GM20431 (cell line): Measurements from ENCODE around the gene TENM3.
"Not testable (repeated sequence)": the region's sequence is repeated elsewhere in the genome, so short reads cannot be mapped to it uniquely, and the experiment has no call there.

Experiments
- in situ Hi-C: fragments of 300-500 bp; cut with MseI, MboI; formaldehyde crosslinking; loops from one replicate; pipeline ENCODE4 v1.15.0; 2020; ENCODE audit warnings: low sequenced_read_pairs; ENCODE audit not compliant: unreplicated experiment

The TENM3 gene

DNA sequence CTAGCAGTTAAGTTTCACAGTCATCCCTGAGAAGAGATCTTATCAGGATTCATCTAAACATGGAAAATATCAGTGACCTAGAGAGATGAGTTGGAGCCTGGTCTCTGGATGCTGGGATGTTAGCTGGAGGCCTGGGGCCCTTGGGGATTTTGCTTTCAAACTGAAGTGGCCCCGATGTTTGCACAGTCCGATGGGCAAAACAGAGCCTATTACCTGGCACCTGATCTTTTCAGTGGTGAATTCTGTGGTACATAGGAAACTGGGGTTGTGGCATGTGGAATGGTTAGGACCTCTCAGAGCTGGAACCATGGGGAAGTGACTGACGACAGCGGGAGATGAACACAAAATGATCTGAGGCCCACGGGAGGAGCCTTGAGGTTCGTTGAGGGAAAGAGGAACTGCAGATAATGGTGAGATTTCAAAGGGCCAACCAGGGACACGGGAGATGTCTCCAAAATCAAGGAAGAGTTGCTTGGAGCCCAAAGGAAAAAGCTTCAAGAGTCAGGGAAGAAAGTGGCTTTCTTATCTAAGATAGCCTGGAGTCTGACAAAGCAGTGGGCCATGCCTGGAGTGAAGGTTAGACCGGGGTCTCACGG lies 17.8 kb upstream of the TENM3 start:
- in situ Hi-C loops: no loop called here

DNA sequence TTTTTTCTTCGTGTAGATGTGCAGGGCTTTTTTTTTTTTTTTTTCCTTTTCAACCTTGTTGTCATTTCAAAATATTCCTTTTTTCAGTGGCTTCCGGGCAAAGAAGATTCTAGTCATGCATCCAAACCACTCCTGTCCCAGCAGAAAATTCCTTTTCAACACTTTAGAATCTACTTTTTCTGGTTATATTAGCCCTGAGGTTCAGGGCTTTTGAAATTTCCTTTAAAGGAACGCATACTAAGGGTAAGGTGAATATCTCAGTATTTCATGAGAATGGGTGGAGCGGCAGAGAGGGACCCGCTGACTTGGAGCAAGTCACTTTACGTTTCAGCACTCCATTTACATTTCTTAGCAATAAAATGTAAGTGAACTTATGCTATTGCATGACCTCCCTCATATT lies 15.6 kb upstream of the TENM3 start:
- in situ Hi-C loops: no loop called here

DNA sequence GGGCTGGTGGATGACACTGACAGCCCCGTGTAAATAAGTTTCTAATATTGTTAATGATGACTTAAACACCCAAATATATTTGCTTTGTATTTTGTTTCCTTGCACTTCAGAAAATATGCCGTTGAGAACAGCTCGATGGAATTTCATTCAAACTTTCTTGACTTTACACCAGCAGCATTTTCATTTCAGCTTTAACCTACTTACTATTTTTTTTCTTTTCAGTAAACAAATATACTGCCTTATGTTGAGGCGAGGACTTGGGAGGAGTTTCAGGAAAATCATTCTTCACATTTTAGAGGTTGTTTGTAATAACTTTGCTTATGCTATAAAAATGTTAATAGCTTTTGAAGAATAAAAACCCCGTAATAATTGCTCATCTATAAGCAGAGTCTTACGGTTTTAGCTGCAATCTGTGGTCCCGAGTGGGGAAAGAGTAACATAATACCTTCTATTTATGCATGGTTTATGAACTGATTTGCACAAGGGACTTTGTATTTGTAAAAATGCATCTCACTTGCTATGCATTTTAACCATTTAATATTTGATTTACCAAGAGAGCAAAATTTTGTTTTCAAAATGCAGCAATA lies 14.1 kb upstream of the TENM3 start:
- in situ Hi-C loops: no loop called here

DNA sequence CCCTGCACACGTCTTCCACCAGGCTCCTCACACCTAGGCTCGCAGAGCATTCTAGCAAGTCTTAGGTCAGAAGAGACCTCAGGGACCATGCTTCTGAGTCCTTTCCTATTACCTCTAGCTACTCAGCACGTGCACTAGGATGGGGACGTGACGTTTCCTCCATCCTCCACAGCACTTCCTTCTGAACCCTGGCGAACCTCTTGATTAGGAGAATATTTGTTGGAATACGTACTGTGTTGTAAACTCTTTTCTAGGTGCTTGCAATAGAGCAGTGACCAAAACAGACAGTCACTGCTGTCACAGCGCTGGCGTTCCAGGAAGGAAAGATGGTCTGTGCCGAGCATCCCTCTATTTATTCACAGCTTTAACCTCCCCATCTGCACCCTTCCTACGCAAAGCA lies 12.9 kb upstream of the TENM3 start:
- in situ Hi-C loops: no loop called here

DNA sequence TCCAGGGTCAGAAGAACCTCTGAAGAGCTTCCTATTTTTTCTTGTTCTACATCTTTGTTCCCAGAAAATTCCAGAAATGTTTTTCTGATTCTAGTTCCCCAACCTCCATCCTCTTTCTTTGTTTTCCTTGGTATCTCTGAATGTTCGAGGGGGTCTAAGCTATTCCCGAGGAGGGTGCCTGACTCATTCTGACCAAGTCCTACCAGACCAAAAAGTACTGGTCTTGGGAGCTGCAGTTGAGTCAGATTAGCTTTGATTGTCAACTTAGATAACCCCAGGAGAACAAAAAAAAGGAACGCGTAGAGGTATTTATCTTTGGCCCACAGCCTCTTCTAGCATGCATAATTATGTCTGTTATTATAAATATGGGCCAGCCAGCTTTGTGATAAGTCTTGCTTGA lies 12.1 kb upstream of the TENM3 start:
- in situ Hi-C loops: no loop called here

DNA sequence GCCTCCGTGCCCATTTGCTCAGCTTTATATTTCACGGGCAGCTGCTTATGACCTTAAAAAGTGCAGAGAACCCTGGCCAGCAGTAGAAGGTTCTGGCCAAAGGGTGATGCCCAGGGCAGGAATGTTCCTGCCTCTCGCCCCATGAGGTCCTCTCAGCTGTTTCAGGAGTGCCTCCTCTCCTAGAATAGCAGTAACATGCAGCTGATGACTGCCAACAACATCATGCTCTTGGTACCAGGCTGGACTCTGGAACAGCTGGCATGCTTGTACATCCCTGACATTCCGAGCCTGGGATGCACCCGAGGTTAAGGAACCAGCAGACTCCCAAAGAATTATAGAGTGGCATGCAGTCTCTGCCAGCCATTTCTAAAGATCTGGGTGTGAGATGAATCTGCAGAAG lies 11.7 kb upstream of the TENM3 start:
- in situ Hi-C loops: no loop called here

DNA sequence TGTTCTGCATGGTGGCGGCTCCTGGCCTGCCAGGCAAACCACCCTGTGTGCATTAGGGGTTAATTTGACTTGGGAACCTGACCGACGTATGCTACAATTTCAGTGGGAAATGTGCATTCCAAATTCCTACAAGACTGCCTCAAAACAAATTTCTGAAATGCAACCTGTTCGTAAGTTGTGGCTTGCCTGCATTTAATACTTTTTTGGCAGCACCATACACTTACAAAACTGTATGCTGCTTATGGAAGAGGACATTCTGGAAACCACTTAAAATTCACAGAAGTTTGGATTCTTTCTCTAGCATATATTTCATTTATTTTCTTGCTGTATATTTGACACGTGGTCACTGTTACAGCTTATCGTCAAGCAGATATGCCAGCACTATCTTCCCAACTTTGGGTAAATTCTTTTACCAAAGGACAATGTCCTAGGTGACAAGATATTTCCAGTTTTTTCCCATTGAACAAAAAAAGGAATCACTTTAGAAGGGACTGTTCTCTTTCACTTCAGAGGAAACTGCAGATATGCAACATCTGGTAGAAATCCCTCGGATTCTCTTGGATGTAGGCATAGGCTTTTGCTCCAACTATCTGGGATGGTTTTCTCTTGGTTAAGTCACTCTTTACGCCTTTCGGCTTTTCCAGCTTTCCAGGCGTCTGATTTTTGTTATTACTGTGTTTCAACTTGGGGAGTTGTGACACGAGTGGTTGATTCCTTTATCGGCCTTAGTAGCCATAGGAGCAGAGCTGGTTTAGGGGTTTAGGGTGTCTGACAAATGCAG lies 9.7 kb upstream of the TENM3 start:
- in situ Hi-C loops: no loop called here

DNA sequence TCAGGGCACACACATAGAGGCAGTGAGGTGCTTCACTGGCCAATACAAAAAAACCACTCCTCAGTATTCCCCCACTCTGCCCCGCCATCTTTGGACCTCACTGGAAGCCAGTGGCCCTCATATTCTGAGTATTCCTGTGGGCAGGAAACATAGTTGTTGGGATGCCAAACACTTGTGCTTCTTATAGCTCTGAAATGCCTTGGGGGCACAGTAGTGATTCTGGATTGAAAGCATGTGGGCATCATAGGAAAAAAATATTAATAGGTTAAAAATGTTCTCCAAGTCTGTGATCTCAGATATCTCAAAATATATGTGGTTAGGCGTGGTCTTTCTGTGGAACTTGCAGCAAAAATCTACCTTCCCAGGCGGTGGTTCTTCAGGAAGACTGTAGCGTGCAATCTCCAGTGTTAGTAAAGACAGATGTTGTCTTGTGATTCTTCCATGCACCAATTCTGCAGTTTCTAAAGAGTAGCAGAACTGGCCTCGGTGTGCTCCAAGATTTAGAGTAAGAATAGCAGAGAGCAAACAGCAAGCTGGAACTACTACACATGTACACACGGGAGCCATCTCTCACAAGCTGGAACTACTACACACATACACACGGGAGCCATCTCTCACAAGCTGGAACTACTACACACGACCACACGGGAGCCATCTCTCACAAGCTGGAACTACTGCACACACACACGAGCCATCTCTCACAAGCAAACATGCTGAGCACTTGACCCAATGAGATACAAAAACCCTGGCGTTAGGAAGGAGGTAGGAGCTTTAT lies 8.0 kb upstream of the TENM3 start:
- in situ Hi-C loops: no loop called here

DNA sequence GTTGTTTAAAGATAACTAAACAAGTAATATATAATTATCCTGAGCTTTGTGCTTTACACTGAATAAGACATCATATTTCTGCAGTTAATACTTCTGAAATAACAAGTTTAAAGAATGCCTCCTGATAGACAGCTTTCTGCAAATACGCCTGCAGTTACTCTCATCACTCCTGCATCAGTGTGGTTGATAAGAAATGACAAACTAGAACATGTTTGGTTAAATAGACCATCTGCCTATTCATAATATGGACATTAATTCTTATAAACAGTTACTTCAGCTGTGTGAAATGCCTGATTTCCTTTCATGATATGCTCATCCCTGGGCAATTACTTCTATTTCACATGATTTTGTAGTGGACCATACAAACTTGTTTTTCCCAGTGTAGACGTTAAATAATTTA lies 7.0 kb upstream of the TENM3 start:
- in situ Hi-C loops: no loop called here

DNA sequence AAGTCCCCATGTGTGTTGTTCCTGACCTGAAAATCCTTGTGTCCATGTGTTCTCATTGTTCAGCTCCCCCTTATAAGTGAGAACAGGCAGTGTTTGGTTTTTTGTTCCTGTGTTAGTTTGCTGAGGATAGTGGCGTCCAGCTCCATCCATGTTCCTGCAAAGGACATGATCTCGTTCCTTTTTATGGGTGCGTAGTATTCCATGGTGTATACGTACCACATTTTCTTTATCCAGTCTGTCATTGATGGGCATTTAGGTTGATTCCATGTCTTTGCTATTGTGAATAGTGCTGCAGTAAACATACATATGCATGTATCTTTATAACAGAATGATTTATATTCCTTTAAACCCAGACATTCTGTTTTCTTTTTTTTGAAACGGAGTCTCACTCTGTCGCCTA lies 6.2 kb upstream of the TENM3 start:
- in situ Hi-C loops: not testable (repeated sequence)

DNA sequence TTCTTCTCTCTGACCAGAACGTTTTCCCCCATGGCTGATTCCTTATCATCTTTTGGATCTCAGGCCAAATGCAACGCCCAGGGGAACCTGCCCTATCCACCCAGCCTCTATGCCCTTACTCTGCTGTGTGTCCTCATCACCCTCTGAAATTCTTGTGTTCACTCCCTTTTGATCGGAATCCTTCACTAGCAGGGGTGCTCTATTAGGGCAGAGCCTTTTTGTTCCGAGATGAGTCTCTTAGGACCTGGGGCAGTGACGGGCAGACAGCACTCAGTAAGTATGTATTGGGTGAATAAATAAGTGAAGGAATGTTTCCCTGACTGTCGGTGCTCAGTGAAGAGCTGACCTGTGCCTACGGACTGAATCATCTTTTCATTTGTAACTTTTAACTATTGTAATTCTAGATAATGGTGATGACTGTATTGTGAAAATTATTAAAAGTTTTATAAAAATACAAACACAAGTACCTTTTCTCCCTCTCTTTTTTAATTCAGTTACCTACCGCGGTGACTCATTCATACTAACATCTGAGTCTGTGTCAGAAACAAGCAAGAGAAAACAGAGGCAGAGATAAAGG lies 4.8 kb upstream of the TENM3 start:
- in situ Hi-C loops: no loop called here

DNA sequence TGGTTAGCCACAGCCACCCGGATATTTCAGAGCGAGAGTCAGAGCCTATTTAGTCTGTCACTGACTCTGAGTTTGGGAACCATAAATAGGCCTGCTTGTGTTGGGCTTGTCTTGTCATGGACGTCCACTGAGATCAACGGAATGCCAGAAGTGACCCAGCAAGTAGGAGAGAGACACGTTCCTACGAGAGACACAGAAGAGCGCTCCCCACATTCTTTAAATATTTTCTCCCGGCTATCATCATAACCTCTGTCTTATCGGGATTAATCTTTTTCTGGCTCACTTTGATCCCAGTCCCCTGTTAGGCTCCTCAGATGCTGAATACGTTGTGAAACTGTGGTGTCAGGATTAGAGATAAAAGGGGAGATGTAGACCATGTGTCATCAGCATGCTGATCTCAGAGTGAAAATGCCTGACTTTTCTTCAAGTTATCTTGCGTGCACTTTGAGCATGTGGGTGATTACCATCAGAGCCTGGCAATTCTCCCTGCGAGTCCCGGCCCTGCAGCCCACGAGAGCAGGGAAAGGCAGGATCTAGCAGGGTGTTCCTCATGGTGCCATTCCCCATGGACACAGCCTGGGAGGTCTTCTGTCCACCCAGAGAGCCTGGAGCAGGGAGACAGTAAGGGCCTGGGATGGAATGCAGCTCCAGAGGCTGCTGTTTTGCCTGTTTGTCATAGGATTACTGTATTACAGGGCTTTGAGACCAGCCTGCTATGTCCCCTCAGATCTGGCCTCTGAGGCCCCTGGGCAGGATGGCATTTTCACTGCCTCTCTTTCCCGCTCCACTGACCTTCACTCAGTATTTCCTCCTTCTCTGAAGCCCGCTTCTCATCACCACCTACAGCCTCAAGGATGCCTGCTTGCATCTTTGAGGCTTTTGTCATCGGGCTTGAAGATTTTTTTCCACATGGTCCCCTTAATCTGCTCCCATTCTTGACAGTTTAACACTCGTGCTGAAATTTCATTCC lies 2.8 kb upstream of the TENM3 start:
- in situ Hi-C loops: no loop called here

DNA sequence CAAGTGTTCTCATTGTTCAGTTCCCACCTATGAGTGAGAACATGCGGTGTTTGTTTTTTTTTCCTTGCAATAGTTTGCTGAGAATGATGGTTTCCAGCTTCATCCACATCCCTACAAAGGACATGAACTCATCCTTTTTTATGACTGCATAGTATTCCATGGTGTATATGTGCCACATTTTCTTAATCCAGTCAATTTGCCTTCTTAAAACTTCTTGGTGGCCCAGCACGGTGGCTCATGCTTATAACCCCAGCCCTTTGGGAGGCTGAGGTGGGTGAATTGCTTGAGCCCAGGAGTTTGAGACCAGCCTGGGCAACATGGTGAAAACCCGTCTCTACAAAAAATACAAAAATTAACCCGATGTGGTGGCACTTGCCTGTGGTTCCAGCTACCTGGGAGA lies 942 bp upstream of the TENM3 start:
- in situ Hi-C loops: not testable (repeated sequence)

DNA sequence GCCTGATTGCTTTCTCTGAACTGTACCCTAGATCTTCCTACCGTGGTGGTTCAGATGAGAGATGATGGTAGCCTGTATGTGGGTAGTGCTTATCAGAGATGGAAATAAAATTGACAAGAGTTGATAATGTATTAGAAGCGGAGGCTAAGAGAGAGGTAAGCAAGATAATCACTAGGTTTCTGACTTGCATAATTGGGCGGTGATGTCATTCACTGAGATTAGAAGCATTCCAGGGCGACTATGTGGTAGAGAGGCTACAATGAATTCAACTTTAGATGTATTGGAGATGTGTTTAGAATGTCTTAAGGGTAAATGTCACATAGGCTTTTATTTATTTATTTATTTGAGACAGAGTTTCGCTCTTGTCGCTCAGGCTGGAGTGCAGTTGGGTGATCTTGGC lies 415 bp upstream of the TENM3 start:
- in situ Hi-C loops: no loop called here

DNA sequence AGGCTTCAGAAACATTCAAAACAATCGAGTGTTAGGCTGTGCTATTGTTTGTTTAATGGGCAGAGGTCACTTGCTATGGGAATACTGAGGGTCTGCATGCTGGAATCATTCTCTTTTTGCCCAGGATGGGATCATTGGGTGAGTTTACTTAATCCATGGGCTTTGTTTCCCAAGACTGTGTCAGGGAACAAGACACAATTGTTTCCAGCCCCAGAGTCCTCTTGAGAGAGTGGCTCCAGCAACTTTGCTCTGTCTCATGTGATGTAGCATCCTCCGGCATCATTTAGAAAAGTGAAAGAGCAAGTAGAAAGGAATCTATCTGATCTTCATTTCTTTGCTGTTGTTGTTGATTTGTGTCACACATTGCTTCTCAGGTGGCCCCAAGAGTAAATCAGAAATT lies 1.8 kb downstream of the TENM3 start:
- in situ Hi-C loops: no loop called here

DNA sequence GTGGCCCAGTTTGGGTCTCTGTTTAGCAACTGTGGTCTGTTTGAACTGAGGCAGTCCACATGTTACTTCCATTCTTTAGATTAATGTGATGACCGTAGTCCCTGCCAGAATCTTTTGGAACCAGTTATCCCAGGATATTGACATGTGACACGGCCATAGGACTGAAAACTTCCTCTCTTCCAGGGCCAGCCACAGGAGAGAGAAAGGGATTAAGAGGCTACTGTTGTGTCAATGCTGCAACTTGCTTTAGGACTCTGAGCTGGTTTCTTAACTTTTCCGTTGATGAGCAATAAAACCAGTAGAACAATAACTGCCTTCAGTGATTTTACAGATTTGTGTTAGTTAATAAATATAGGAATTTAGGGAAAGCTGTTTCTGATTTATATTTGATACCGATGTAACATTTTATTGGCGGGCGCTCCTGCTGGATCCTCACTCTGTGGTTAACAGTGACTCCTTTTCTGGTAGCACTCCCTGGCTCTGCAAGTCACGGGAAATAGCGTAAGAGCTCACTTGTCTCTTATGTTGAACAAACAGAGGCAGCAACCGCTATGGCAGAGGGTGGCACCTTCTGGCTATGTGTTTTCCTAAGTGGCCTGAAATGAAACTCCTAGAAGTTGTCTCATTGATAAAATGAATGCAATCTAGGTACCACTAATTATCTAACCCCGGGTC lies 2.5 kb downstream of the TENM3 start:
- in situ Hi-C loops: no loop called here

DNA sequence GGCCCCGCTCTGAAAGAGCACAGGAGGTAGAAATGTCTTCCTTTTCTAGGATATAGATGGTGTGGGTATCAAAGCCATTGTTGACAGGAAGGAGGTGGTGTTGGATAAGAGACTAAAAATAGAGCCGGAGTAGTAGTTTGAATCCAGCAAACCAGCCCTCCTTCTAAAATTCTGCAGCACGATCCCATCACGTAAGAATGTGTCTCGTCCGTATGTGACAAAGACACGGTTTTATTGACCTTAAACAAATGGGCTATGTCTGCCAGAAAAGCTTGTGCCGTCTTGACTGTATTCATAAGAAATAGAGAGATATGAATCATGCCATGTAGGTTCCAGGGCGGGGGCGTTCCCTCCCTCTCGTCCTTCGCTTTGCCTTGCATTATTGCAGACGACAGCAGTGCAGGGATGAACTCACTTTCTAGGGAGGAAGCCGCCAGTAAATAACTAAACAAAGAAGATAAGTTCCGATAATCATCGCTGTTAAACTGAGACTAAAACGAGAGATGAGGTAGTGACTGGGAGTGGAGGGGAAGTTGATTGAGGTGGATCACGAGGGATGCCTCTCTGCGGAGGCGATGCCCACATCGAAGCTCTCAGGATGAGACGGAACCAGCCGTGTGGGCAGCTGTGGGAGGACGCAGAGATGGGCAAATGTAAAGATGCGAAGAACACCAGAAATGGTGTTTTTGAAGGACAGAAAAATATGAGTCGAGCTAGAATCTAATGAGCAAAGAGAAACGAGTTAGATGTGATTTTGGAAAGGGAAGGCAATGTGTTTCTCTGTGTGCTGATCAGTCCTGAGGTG lies 3.4 kb downstream of the TENM3 start:
- in situ Hi-C loops: no loop called here

DNA sequence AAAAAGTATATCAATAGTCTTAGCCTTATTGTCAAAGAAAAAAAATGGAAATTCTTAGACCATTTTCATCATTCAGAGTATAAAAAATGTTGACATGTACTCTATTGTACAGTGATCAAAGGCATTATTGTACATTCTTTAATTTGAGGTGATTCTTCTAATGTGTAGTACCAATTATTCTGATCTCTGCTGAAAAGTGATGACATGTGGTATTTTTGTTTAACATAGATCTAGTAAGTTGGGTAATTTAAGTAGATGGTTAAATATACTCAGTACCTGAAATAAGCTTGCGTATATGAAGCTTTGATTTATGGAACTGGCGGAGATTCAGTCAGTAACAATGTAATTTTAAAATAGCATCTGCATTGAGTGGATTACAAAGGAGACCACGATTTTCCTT lies 5.1 kb downstream of the TENM3 start:
- in situ Hi-C loops: no loop called here
